ENCODE measurements around the gene UGT2B10.

Gene UGT2B10

DNA sequence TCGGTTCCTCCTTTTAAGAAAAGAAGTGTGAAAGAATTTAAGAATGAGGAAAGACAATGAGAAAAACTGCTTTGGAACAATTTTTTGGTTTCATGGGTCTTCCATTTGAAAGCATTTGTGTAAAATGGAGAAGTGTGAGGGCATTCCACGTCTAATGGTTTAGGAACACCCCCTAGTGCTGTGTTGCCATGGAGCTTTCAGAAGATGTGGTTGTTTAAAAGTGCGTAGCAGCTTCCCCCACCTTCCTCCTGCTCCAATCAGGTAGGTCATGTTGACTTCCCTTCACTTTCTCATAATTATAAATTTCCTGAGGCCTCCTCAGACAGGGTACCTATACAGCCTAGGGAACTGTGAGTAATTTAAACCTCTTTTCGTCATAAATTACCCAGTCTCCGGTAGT lies 50.0 kb downstream of the UGT2B10 start:
- peak overlapping the region; percentile 71 for H3K27ac ChIP-seq
- no peak for DNase-seq (ENCODE audit: low read depth, low spot score)

DNA sequence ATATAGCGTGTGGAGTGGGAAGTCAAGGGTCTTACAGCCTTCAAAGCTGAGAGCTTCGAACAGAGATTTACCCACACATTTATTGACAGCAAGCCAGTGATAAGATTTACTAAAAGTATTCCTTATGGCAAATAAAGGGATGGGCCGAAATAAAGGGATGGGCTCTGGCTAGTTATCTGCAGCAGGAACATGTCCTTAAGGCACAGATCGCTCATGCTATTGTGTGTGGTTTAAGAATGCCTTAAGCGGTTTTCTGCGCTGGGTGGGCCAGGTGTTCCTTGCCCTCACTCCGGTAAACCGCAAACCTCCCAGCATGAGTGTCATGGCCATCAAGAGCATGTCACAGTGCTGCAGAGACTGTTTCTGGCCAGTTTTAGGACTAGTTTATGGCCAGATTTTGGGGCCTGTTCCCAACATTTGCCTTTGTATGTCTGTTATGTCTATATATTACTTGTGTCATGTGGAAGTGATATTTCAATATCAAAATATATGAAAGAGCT lies 53.5 kb downstream of the UGT2B10 start:
- H3K27ac ChIP-seq: no peak overlapping the region
- DNase-seq (ENCODE audit: low read depth, low spot score): no peak

GRCh38 chr4:68871809-68872642 lies 56.2 kb downstream of the UGT2B10 start:
- no peak for DNase-seq (ENCODE audit: low read depth, low spot score)
- no peak overlapping the region for H3K27ac ChIP-seq

DNA sequence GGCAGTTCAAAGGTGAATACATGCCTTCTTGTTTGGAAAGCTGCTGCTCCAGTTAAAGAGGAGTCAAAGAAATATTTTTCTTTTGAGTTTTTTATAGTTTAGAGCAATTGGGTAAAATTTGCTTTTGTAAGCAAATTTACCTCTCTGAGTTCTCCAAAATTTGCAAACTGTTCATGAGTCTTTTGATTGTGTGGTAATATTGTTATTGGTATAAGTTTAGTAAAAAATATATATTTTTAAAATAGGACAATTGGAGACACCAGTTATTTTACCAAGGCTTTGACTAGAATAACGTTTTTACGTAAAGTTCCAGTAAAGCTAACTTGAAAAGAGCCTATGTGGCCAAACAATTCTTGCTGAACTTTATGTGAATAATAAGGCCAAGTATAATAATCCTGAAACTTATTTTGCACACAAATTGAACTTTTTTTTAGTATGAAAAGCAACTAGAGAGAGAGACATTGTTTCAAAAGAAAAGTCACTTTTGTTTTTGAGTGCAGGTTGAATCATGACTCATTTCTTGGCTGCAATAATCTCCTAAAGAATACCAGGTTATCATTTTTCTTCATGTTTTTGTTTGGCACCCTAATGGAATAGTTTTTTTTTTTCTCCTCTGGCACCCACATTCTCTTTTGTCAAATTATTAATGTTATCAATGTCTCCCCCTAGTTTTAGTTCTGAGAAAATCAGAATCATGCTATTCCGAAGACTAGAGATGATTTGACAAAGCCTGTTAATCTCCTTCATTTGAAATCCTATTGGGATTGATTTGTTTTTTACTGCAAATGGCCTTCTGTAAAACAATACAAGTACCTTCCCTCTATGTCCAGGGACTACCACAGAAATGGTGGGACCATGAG lies 57.1 kb downstream of the UGT2B10 start:
- H3K27ac ChIP-seq: no peak overlapping the region
- DNase-seq (ENCODE audit: low read depth, low spot score): no peak

GRCh38 chr4:68874507-68874906 lies 58.7 kb downstream of the UGT2B10 start:
- no peak for DNase-seq (ENCODE audit: low read depth, low spot score)
- no peak overlapping the region for H3K27ac ChIP-seq

GRCh38 chr4:68877555-68877954 lies 61.8 kb downstream of the UGT2B10 start:
- DNase-seq (ENCODE audit: low read depth, low spot score): no peak
- no peak overlapping the region for H3K27ac ChIP-seq

DNA sequence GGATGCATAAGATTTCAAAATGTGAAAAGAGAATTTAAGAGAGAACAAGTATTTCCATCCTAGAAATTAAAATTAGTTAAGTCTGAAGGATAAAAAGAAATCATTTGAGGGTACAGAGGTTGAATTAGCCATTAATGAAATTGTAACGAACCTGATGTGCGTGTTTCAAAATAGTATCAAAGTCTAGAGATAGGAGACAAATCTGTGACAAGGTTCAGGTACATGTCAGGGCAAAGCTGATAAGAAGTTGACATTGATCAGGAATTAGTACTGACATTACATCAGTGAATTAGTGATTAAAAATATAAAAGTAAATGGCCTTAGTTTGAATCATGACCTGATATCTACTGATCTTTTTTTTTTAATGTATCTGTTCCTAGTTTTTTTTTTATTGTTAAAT lies 62.3 kb downstream of the UGT2B10 start:
- no peak overlapping the region for H3K27ac ChIP-seq
- no peak for DNase-seq (ENCODE audit: low read depth, low spot score)

All from epithelial cell of prostate (primary cell).